Fibroblast of pulmonary artery (primary cell): ENCODE measurements around the gene SHISA9.
"Not testable (repeated sequence)": the region's sequence is repeated elsewhere in the genome, so short reads cannot be mapped to it uniquely, and the experiment has no call there.

Source experiments
- DNase-seq: peaks from one replicate; pipeline ENCODE4 v3.0.0-alpha.2; 2010; ENCODE audit warnings: low read depth
- H3K4me3 ChIP-seq: replicated peaks from 2 replicates; pipeline ENCODE4 v1.5.1; 2011; ENCODE audit warnings: low read depth, mild to moderate bottlenecking, control low read depth, low read length, moderate library complexity
- CTCF ChIP-seq: IDR thresholded peaks from 2 replicates; pipeline ENCODE4 v1.5.1; 2011; ENCODE audit warnings: mild to moderate bottlenecking, control low read depth, low read length, inconsistent platforms; ENCODE audit errors: missing control alignments

The SHISA9 gene

GRCh38 chr16:12904329-12904671 lies 2.9 kb downstream of the SHISA9 start:
- TF ChIP-seq CTCF: no peak
- H3K4me3 ChIP-seq: no peak overlapping the region
- no peak for DNase-seq

- no peak for TF ChIP-seq CTCF
- no peak for DNase-seq
- H3K4me3 ChIP-seq: no peak overlapping the region
Measured at GRCh38 chr16:12906271-12906670, 4.9 kb downstream of the SHISA9 start.

- H3K4me3 ChIP-seq: no peak overlapping the region
- DNase-seq: no peak
- no peak for TF ChIP-seq CTCF
Measured at GRCh38 chr16:12906765-12907516, 5.5 kb downstream of the SHISA9 start.

- H3K4me3 ChIP-seq: no peak overlapping the region
- DNase-seq: no peak
- TF ChIP-seq CTCF: no peak
Measured at GRCh38 chr16:12907670-12908233, 6.4 kb downstream of the SHISA9 start.

- DNase-seq: no peak
- TF ChIP-seq CTCF: no peak
- no peak overlapping the region for H3K4me3 ChIP-seq
Measured at GRCh38 chr16:12917246-12917645, 15.8 kb downstream of the SHISA9 start.

GRCh38 chr16:12917653-12918052 lies 16.3 kb downstream of the SHISA9 start:
- no peak overlapping the region for H3K4me3 ChIP-seq
- TF ChIP-seq CTCF: no peak
- DNase-seq: no peak

- DNase-seq: no peak
- no peak for TF ChIP-seq CTCF
- no peak overlapping the region for H3K4me3 ChIP-seq
Measured at GRCh38 chr16:12920739-12921138, 19.3 kb downstream of the SHISA9 start.

- not testable (repeated sequence) for H3K4me3 ChIP-seq, DNase-seq
Measured at GRCh38 chr16:12923640-12924039, 22.2 kb downstream of the SHISA9 start.
